Measurements from ENCODE around the gene MZT2A.
"Not testable (repeated sequence)": the region's sequence is repeated elsewhere in the genome, so short reads cannot be mapped to it uniquely, and the experiment has no call there.

MZT2A gene

GRCh38 chr2:131490616-131491468, 1.4 kb downstream of the MZT2A start:
- DNase-seq: peak; percentile 22

- DNase-seq: peak; percentile 25
These were observed 3.6 kb downstream of the MZT2A start for GRCh38 chr2:131488306-131489205.

- DNase-seq: not testable (repeated sequence)
These were observed 5.8 kb downstream of the MZT2A start for GRCh38 chr2:131486201-131486902.

DNA sequence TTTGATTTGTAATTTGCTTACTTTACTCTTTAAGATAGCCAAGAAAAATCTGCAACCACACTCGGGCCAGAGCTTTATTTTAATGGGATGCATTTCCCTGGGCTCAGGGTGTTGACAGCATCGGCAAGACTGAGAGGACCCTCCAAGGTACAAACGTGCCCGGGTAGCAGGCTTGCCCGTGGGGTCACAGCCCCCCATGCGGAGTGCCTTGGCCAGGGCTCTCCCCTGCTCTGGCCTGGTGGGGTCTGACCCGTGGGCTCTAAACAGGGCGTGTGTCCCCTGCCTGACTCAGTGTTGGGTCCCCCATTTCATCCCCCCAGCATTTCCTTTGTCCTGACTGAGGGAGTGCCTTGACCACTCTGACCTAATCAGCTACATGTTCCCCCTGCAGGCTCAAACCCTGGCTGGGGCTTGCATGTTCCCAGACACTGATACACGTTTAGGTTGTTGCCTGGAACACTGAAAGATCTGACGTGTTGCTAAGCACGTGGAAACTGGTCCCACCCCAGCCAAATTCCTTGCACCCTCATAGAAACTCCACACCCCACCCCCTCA, 7.2 kb downstream of the MZT2A start:
- not testable (repeated sequence) for DNase-seq

GRCh38 chr2:131483981-131484820, 8.0 kb downstream of the MZT2A start:
- not testable (repeated sequence) for DNase-seq

DNA sequence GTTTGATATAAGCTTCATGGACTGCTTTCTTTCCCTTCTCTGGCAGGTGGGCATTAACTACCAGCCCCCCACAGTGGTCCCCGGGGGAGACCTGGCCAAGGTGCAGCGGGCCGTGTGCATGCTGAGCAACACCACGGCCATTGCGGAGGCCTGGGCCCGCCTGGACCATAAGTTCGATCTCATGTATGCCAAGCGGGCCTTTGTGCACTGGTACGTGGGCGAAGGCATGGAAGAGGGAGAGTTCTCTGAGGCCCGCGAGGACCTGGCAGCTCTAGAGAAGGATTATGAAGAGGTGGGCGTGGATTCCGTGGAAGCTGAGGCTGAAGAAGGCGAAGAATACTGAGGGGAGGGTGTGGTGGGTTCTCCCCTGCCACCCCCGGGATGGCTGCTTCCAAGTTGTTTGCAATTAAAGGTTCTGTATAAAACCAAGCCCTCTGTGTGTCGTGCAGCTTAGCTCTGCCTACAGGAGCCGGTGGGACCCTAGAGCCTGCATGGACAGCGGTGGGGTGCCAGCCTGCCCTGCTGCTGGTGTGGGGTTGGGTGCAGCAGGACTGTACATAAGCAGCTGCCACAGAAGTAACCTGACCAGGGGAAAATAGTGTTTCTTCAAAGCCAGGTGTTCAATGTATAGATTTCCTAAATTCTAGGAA, 9.6 kb downstream of the MZT2A start:
- DNase-seq: not testable (repeated sequence)

GRCh38 chr2:131480351-131480750, 11.8 kb downstream of the MZT2A start:
- DNase-seq: not testable (repeated sequence)

GRCh38 chr2:131478850-131479461, 13.2 kb downstream of the MZT2A start:
- not testable (repeated sequence) for DNase-seq

GRCh38 chr2:131478074-131478849, 13.9 kb downstream of the MZT2A start:
- not testable (repeated sequence) for DNase-seq

- not testable (repeated sequence) for DNase-seq
These were observed 15.0 kb downstream of the MZT2A start for GRCh38 chr2:131477227-131477626.

DNA sequence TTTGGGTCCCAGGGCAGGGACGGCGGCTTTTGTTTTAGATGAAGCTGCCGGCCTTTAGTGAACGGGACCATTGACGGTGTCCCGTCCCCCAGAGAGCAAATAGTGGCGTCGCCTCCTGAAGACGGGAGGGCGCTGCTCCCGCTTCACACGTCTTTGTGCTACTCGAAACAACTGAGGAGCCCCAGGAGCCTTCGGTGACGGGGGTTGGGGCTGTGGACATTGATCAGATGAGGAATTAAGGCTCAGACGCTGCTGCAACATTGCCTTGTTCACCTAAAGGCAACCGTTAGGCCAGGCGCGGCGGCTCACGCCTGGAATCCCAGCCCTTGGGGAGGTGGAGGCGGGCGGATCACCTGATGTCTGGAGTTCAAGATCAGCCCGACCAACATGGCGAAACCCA, 15.8 kb downstream of the MZT2A start:
- not testable (repeated sequence) for DNase-seq

DNA sequence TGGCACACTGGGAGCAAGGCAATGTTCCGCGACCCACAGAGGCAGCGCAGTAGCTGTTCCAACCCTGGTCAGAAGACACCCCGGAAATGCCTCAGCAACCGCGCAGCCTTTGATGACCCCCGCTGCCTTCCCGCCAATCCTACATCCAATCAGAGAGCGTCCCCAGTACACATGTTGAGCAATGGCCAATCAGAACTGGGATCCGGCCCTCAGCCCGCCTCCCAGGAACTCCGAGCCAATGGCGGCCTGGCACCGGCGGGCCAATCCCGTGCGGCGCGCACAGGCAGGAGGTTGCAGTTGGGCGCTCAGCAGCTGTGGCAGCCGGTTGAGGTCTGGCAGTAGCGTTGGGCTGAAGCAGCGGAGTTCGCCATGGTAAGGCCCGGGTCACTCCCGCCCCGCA, 16.4 kb downstream of the MZT2A start, which contains the start of gene TUBA3D:
TSS of gene TUBA3D (plus strand) at position 289 of the 400 bp plus-strand sequence. CDS start at position 370, 81 bp downstream.
- no peak for DNase-seq

GRCh38 chr2:131473266-131473665, 18.9 kb downstream of the MZT2A start:
- not testable (repeated sequence) for DNase-seq

DNA sequence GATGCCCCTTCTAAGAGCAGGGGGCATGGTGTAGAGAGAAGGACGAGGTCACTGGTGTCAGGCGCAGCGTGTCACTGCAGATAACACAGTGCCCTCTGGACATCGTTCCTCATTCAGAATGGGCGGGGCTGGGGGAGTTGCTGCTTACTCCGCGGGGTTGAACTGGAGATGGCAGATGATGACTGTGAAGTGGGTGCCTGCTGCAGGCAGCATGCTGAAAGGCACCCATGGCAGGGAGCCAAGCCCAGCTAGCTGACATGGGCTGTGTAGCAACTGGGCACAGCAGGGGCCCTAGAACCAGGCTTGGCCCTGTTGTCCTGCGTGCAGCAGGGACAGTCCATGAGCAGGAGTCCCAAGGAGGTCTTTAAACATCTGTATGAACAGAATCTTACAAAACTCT, 20.6 kb downstream of the MZT2A start:
- DNase-seq: not testable (repeated sequence)

- DNase-seq: not testable (repeated sequence)
These were observed 21.3 kb downstream of the MZT2A start for GRCh38 chr2:131470944-131471343.

- DNase-seq: not testable (repeated sequence)
These were observed 24.5 kb downstream of the MZT2A start for GRCh38 chr2:131467722-131468121.

GRCh38 chr2:131454914-131455313, 37.3 kb downstream of the MZT2A start:
- DNase-seq: not testable (repeated sequence)

DNA sequence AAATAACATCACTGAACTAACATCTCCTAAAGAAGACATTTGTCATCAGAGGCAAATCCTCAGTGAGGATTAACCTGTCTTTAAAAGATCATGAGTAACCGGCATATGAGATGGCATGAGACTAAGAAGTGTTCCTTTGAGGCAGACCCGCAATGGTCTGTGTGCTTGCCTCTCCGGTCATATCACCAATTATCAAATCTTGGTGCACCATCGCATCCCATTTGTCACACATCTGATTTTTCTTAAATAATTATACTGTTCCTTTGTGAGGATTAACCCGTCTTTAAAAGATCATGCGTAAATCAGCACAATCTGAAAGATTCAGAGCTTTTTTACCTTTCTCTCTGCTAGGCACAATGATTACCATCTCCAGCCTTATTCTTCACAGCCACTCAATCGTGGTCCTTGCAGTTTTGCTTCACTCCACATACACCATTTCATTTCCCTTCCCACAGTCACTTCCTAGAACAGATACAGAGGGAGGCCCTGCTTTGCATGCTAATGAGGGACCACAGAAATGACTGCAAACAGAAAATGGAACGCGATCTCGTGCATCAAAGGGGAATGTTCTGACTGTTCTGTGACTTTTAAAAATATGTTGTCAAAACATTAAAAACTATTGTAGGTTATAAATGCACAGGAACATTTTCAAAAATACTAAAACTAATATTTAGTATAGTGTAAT, 40.8 kb downstream of the MZT2A start:
- DNase-seq: not testable (repeated sequence)

- not testable (repeated sequence) for DNase-seq
These were observed 44.2 kb downstream of the MZT2A start for GRCh38 chr2:131447981-131448380.
